ENCODE measurements around the gene KCNG4.

Gene KCNG4

DNA sequence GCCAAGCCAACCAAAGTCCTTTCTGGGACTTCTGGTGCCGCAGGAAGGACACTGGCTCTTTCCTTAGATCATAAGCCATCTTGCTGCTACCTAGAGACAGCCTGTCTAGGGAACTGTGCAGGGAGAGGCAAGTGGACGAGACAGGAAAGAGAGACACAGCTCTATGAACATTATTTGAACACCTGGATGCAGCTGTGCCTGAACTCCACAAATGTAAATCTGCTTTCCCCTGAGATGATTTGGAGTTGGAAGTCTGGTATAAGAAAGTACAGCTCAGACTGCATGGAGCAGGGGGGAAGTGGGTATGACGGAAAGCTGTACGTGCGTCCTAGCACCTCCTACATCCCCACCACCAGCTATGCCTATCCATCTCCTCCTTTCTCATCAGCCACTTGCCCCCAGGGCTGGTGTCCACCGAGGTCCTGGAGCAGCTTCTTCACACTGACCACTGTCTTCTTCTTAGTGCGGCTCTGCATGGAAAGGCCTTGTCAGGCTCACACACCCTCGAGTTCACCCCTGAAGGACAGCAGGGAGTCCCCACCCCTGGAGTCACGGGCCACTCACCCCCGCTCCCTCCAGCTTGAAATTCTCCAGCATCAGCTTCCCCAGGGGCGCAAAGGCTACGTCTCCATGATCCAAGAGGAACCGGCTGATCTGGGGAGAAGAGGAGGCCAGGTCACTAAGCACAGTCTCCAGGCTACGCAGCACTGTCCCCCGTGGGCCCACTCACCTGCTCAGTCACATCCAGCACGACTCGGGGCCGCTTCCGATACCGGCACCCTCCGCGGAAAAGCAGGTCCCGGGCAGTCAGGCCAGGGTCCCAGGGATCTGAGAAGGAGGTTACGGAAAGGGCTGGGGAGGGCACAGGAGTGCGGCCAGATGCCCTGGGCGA lies 56.9 kb downstream of the KCNG4 start:
- DNase-seq (ENCODE audit: low read depth), result no peak

DNA sequence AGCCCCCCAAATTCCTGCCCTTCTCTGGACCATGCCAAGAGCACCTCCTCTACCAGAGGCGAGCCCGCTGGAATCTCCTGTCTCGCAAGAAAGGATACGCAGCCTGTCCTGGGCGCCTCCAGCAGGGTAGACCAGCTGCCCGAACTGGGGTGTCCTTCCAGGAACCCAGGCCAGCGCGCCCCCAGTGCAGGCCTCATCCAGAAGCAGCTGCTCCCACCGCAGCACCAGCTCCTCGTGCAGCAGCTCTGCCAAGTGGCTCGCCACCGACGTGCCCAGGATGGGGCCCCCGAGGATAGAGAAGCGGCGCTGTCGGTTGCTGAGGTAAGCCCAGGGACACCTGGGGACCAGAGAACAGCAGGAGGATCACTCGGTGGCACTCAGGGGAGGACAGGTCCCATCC lies 57.7 kb downstream of the KCNG4 start:
- DNase-seq (ENCODE audit: low read depth), result no peak

DNA sequence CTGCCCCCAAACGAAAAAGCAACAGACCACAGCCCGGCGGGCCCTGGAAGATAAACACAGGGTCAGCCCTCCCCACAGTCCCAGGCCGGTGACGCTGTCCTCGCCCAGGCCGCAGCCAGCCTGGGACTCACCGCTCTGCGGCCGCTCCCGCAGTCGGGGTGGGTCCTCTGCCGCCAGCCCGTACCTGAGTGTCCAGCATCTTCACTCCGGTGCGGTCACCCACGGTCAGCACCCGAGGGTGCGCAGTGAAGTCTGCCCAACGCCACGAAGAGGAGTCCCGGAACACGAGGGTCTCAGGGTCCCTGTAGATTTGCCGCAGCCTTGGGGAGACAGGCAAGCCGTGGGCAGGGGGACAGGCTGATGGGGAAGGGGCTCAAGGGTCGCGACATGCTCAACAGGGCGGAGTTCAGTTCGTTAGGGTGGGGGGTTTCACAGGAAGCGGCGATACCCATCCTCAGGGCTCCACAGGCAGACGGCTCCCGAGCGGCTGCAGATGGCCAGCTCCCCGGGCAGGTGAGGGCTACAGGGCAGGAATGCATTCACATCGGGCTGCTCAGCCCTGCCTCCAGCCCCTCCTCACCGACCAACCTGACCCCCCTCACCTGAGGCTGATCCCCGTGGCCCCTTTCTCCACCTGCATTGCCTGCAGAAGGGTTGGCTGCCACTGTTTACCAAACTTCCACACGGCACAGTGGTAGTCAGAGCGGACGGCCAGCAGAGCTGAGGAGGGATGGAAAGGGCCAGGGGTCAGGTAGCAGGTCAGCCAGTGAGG lies 58.5 kb downstream of the KCNG4 start:
- DNase-seq (ENCODE audit: low read depth), result no peak

DNA sequence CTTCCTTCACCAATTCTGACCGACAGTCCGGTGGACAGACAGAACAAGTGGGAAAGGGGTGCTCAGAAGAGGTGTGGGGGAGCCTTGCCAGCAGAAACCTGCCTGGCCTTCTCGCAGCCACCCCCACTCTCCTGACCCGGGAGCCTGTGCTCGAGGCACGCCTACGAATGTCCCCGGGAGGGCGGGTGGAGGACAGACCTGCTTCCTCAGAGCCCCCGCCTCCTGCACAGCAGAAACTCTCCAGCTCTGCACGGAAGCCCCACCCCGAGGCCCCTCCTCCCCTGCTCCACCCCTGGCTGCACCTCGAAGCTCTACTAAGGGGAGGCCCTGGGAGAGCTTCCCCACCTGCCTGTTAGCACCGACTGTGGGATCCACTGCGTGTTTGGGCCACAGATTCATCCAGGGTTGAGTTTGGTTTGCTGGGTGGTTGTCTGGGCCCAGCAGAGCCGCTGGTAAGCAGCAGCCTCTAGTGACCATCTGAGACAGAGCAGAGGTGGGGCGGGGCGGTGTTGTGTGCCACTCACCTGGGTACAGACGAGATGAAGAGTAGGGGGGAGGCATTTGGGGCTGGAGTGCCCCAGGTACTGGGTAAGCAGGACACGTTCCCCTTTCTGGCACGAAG lies 59.2 kb downstream of the KCNG4 start:
- no peak for DNase-seq (ENCODE audit: low read depth)

DNA sequence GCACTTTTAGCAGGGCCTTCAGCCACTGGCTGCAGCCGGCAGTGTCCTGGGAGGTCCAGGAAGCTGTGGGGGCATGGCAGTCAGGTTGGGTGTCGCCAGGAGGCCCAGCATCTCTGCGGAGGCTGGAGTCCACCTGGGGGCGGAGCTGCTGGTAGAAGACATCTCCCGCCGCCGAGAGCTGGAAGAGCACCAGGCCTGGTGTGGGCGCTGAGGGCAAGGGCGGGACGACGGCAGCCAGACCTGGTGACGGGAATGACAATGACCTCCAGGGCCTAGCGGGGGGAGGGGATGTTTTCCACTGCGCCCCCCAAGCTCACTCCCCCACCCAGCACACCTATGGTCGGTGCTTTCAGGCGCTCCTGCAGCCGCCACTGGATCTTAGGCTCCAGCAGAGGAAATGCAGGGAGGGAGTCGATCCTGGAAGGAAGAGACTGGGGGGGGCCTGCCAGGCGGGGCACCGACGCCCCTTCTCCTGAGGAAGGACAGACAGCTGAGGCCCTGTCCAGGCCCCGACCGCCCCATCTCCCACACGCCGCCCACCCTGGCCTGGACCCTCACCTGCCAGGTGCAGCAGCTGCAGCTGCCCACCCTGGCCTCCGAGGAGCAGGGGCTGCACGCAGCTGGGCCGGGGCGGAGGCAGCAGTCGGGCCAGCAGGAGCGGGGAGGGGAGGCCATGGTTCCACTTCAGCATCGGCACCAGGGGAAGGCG lies 60.0 kb downstream of the KCNG4 start:
- DNase-seq (ENCODE audit: low read depth), result no peak

DNA sequence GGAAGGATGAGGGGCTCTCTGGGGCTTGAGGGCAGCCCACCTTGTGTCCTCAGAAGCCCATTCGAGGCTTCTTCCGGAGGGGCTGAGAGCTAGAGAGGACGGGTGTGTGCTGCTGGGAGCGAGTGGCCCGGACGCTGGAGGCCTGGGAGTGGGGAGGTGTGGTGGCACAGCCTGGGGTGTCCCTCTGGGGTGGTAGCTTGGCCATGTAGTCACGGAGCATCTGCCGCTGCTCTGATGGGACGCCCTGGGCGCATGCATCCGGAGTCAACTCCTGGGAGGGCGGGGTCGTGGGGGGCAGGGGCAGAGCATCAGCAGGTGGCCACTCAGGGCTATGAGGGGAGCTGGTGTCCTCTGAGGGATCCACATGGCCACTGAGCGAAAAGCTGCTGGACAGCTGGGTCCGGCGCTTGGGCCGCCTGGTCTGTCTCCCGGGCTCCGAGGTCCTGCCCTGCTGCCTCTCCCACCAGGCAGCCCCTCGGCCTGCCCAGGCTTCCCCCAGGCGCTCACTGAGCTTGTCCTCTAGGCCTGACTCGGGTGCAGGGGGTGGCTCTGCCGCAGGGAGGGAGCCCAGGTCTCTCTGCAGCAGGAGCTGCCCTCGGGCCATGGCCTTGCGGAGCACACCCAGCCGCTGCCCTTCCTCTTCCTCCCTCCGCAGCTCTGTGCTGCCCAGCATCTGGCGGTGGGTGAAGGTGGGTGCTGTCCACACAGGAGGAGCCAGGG lies 60.8 kb downstream of the KCNG4 start:
- no peak for DNase-seq (ENCODE audit: low read depth)

DNA sequence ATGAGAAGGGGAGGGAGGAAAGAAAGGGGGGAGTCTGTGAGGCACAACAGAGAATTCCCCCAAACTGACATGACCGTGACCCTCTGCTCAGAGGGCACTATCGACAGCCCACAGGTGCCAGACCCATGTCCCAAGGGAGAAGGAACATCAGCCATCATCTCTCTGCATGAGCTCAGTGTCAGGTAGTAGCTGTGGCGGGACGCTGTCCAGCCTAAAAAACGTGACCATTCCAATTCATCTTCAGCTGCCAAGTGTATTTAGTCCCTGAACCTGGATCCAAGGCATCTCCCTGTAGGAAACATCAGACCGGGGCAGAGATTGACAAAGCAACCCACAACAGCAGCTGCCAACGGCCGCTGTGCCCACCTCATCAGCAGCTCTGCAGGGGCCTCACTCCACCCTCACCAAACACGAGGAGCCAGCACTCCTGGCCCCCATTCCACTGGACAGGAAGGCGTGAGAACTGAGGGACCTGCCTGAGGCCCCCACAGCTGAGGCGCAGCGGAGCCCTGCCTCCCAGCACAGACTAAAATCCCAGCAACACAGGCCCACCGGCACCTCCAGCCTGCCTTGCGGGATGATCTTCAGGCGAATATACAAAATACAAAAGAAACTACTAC lies 61.6 kb downstream of the KCNG4 start:
- no peak for DNase-seq (ENCODE audit: low read depth)

DNA sequence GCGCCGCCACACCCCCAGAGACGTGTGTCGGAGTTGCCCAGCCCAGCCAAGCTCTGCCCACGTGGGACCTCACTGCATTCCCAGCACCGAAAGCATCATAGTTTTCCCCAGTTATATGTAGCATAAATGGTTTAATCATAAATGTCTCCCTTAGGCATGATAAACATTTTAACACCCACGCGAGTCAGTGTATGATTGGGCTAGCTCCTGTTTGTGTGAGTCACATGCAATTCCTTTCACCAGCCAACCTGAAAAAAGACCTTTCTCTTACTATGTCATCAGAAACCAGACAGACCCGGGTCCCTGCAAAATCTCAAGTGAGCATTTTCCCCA lies 62.1 kb downstream of the KCNG4 start:
- DNase-seq (ENCODE audit: low read depth), result peak; percentile 39

DNA sequence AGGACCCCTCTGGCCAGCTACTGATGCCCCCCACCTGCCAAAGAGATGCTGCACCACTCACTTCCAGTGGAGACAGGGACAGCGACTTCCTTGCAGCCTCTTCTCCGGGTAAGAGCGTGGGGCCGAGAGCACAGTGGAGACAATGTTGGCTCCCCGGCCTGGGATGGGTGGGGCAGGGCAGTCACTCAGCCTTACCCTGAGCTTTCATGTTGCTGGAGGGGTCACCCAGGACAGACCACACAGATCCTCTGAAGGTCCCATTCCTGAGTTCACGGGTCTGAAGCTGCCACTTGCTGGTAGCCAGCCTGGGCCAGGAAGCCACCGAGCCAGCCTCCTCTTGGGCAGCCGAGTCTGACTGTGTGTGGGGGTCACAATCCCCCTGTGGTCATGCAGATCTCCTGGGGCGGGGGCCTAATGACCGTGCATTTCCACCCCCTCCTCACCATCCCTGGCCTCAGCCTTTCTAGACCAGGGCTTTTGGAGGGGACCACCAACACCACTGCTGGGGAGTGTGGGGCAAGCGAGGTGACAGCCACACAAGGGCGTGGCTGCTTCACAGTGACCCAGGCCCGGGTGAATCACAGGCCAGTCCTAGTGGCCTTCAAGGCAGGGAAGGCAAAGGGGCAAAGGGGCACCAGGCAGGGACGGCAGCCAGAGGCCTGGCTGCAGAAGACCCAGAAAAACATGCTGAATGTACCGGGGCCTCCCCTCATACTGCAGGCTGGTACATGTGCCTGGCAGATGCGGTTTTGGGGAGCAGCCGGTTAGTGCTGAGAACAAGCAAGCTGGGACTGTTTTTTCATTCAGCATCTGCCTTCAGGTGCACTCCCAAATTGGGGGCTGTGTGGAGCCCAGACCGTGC lies 63.4 kb downstream of the KCNG4 start:
- no peak for DNase-seq (ENCODE audit: low read depth)

DNA sequence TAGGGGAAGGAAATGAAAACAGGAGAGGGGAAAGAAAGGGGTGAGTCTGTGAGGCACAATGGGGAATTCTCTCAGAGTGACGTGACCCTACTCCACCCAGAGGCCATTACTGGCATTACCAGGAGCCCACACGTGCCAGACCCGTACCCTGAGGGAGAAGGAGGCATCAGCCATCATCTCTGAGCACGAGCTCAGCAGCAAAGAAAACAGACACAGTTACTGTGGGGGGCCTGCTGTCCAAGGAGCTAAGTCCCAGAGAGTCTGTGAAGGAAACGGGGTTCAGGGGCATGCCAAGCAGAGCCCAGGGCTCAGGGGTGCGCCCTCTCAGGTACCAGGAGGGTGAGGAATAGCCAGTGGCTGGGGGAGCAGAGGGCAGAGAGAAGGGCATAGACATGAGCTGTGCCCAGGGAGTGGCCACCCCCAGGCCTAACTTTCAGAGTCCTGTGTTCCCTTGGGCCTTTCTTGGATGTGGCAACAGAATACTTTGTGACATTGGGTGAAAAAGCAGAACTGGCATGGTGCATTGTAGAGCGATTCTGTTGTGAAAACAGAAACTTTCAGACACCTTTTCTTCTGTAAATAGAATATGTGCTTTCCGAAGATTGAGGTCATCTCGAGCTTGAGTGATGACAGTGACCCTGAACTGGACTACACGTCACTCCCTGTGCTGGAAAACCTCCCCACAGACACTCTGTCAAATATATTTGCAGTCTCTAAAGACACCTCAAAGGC lies 64.3 kb downstream of the KCNG4 start:
- DNase-seq (ENCODE audit: low read depth), result no peak

DNA sequence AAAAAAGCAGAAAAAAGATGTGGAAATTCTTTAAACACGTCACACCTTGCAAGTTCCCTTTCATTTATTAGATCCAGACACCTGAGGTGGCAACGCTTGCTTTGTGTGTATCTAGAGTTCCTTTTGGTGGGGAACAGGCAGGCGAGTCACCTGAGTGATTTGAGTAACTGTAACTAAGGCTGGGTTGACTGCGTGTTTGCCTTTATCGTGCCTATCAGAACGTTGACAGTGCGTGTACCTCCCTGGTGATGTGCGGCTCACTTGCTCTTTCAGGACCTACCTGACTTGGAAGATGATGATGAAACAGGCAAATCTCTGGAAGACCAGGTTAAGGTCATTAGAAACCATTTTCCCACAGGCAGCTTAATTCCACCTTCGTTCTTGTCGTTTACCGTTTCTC lies 65.4 kb downstream of the KCNG4 start:
- DNase-seq (ENCODE audit: low read depth), result no peak

DNA sequence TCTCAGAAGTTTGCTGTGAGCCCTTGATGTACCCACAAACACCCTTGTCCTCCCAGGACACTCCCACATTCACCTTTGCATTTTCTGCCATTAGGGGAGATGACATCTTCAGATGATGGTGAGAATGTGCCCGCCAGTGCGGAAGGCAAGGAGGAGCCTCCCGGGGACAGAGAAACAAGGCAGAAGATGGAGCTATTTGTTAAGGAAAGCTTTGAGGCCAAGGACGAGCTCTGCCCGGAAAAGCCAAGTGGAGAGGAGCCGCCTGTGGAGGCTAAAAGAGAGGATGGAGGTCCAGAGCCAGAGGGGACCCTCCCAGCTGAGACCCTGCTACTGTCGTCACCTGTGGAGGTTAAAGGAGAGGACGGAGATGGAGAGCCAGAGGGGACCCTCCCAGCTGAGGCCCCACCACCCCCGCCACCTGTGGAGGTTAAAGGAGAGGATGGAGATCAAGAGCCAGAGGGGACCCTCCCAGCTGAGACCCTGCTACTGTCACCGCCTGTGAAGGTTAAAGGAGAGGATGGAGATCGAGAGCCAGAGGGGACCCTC lies 70.0 kb downstream of the KCNG4 start:
- DNase-seq (ENCODE audit: low read depth), result no peak
